ENCODE measurements around the gene MYH2.

Gene MYH2

DNA sequence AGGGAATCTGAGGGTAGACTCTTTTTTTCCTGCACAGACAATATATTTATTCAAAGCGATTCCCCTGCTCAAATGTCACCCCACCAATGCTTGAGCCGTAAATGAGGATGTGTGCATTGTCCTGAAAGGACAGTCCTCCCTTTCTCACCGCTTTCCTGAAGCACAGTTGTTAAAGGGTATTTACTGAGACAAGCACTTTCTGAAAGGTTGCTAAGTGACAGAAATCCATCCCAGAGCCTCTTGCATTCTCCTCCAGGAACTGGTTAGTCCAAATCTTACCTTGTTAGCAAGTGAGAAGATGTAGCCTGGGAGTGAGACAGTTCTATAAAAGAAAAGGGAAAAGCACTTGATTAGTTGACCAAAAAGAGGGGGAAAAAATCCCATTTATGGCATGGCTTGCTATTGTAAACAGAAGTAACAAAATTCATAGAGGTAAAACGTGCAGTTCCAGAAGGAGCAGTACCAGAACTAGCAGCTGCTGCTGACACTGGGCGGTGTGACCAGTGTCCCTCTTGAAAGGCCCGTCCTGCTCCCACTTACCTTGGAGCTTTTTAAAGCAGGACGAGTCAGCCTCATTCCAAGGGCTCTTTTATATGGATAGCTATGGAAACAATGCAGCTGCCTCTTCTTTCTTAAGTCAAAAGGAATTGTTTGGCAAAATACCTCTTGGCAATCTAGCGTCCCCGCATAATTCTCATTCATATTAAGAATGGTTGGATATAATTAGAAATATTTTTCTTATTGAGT is at the start of gene MYH2:
TSS of gene MYH2 (minus strand) at position 563 of the 747 bp plus-strand sequence. CDS start 1,738 bp downstream, outside the sequence.
- TF ChIP-seq, protein P1, sequence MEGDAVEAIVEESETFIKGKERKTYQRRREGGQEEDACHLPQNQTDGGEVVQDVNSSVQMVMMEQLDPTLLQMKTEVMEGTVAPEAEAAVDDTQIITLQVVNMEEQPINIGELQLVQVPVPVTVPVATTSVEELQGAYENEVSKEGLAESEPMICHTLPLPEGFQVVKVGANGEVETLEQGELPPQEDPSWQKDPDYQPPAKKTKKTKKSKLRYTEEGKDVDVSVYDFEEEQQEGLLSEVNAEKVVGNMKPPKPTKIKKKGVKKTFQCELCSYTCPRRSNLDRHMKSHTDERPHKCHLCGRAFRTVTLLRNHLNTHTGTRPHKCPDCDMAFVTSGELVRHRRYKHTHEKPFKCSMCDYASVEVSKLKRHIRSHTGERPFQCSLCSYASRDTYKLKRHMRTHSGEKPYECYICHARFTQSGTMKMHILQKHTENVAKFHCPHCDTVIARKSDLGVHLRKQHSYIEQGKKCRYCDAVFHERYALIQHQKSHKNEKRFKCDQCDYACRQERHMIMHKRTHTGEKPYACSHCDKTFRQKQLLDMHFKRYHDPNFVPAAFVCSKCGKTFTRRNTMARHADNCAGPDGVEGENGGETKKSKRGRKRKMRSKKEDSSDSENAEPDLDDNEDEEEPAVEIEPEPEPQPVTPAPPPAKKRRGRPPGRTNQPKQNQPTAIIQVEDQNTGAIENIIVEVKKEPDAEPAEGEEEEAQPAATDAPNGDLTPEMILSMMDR (IDR thresholded peaks at IDR 0.05; ENCODE audit: control insufficient read depth, insufficient read depth, low read depth, low read length, missing control alignments), result no peak
- no peak within 1 kb of the TSS for H3K4me3 ChIP-seq (ENCODE audit: control insufficient read depth, low read depth, low read length)
- no peak for DNase-seq (ENCODE audit: low read depth)

DNA sequence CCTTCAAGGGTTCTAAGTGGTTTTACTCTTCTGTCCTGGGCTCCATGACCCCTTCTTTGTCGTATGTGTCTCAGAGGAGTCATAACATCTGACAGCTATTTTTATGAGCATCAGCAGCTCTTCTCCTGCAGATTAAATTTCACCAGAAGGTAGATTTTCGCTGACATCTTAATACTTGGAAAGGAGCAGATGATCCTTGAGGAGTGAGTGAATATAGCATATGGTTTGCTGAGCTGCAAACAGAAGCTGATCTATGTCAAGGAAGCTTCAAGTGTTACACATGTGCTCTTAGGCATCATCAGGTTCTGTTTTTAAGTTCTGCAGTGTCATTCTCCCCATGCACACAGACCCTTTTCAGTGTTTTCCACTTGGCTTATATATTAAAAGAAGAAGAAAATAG is 49.2 kb upstream of the MYH2 start:
- TF ChIP-seq, protein P1 (IDR thresholded peaks at IDR 0.05; ENCODE audit: control insufficient read depth, insufficient read depth, low read depth, low read length, missing control alignments), result no peak
- no peak overlapping the region for H3K4me3 ChIP-seq (ENCODE audit: control insufficient read depth, low read depth, low read length)
- DNase-seq (ENCODE audit: low read depth), result no peak

DNA sequence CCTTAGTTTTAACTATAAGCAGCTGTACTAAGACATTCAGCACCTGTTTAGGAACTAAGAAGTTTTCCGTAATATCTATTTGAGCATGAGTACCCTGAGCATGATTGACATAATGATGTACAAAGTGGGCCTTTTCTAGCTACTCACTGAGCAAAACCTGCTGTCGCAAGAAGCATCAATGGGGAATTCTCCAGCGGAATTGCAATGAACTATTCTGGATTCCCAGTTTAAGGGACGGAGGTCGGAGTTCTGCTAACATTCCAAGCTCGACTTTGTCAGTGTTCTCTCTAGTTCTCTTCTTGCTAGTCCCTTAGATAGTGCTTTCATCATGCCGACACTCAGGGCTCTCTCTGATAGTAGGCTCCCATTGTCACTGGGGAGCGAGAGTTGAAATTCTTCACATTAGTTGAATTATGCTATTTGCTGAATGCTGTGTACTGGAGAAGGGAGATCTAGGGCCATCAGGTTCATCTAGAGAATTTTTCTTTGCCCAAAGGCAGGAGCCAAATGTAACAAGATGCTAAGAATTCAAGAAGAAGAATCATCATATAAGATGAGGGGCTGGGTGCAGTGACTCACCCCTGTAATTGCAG is 40.2 kb upstream of the MYH2 start:
- no peak overlapping the region for H3K4me3 ChIP-seq (ENCODE audit: control insufficient read depth, low read depth, low read length)
- DNase-seq (ENCODE audit: low read depth), result no peak
- TF ChIP-seq, protein P1 (IDR thresholded peaks at IDR 0.05; ENCODE audit: control insufficient read depth, insufficient read depth, low read depth, low read length, missing control alignments), result no peak

DNA sequence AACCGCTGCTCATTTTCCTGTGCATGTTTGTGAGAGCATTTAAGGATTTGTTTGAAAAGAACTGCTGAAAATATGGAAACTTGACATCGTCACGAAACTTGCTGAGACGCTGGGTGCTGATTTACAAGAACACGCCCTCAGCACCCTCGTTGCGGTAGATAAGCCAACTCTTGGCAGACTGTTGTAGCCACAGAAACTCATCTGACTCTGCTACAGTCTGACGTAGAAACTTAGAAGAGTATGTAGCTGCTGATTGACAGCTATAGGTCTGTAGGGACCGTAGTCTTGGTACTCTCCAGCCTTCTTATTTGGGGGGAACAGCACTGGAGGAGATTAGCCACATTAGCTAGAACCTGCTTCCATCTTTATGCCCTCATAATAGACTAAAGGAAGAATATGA is 36.1 kb upstream of the MYH2 start:
- no peak for DNase-seq (ENCODE audit: low read depth)
- TF ChIP-seq, protein P1 (IDR thresholded peaks at IDR 0.05; ENCODE audit: control insufficient read depth, insufficient read depth, low read depth, low read length, missing control alignments), result no peak
- H3K4me3 ChIP-seq (ENCODE audit: control insufficient read depth, low read depth, low read length), result no peak overlapping the region

DNA sequence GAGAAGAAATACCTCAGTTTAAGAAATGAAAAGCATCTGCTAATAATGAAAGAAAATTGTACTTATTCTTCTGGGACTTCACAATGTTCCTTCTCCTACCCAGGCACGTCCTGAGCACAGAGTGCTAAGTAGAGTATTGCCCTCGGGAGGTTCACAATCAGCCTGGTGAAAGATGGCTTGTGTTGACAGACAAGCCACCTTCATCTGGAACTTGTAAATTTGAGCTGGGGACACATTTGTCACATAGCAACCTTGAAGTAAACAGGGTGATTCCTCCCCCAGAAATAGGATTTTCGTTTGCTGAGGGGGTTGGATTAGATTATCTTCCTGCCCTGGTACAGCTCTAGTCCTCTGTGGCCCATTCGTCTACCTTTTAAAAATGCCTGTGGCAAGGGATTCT is 34.4 kb upstream of the MYH2 start:
- DNase-seq (ENCODE audit: low read depth), result no peak
- H3K4me3 ChIP-seq (ENCODE audit: control insufficient read depth, low read depth, low read length), result no peak overlapping the region
- TF ChIP-seq, protein P1 (IDR thresholded peaks at IDR 0.05; ENCODE audit: control insufficient read depth, insufficient read depth, low read depth, low read length, missing control alignments), result no peak

DNA sequence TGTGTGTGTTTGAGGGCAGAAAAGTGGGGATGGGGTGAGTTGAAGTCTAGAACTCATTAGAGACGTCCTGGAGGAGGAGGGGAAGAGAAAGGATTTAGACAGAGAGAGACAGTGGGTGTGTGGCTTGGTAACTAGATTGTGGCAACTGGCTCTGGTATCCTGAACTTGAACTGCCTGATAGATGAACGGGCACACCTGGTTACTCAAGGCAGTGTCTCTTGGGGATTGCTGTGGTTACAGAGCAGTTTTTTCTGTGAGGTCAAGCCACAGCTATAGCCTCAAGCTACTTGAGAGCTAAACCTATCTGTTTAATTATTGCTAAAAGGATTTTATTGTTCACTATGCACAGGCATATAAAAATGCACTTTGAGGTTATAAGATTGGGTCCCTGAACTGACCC is 29.8 kb upstream of the MYH2 start:
- DNase-seq (ENCODE audit: low read depth), result no peak
- no peak overlapping the region for H3K4me3 ChIP-seq (ENCODE audit: control insufficient read depth, low read depth, low read length)
- TF ChIP-seq, protein P1 (IDR thresholded peaks at IDR 0.05; ENCODE audit: control insufficient read depth, insufficient read depth, low read depth, low read length, missing control alignments), result no peak

All from AG09309 (cell line).